Hepatocyte (in vitro differentiated cells): ENCODE measurements around the gene ELMOD3.

Source experiments
- EZH2 ChIP-seq: fragments of 200-600 bp; sonication (generic); IDR thresholded peaks from 2 replicates; pipeline ENCODE4 v1.6.1; 2016; ENCODE audit warnings: antibody characterized with exemption, mild to moderate bottlenecking, borderline replicate concordance
- EZH2phosphoT487 ChIP-seq: fragments of 200-600 bp; sonication (generic); IDR thresholded peaks from one replicate; pipeline ENCODE4 v1.6.1; 2018; ENCODE audit warnings: antibody characterized with exemption, mild to moderate bottlenecking, low read depth, moderate library complexity; ENCODE audit not compliant: unreplicated experiment, severe bottlenecking
- TF ChIP-seq, protein P1 (sequence below): fragments of 200-600 bp; sonication (generic); IDR thresholded peaks from 2 replicates; pipeline ENCODE4 v1.5.1; 2016; ENCODE audit warnings: antibody characterized with exemption, mild to moderate bottlenecking; ENCODE audit not compliant: poor library complexity

- TF ChIP-seq, protein P1, sequence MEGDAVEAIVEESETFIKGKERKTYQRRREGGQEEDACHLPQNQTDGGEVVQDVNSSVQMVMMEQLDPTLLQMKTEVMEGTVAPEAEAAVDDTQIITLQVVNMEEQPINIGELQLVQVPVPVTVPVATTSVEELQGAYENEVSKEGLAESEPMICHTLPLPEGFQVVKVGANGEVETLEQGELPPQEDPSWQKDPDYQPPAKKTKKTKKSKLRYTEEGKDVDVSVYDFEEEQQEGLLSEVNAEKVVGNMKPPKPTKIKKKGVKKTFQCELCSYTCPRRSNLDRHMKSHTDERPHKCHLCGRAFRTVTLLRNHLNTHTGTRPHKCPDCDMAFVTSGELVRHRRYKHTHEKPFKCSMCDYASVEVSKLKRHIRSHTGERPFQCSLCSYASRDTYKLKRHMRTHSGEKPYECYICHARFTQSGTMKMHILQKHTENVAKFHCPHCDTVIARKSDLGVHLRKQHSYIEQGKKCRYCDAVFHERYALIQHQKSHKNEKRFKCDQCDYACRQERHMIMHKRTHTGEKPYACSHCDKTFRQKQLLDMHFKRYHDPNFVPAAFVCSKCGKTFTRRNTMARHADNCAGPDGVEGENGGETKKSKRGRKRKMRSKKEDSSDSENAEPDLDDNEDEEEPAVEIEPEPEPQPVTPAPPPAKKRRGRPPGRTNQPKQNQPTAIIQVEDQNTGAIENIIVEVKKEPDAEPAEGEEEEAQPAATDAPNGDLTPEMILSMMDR, result no peak
- TF ChIP-seq EZH2 (no peak), EZH2phosphoT487 (no peak)
These were observed 31.1 kb upstream of the ELMOD3 start for GRCh38 chr2:85323351-85323987.
